Stimulated activated CD8-positive, alpha-beta memory T cell treated with anti-CD3 and anti-CD28 coated beads, Interleukin-2, amount 100 ng/mL, for 48 hours (primary cell): ENCODE measurements around the gene CFAP69.
"Not testable (repeated sequence)": the region's sequence is repeated elsewhere in the genome, so short reads cannot be mapped to it uniquely, and the experiment has no call there.

Source experiments
- DNase-seq, 2 donors: peaks; one replicate each; pipeline ENCODE4 v3.0.0-alpha.2; 2020; ENCODE audit warnings: low read depth in 2 of 2

The CFAP69 gene

DNA sequence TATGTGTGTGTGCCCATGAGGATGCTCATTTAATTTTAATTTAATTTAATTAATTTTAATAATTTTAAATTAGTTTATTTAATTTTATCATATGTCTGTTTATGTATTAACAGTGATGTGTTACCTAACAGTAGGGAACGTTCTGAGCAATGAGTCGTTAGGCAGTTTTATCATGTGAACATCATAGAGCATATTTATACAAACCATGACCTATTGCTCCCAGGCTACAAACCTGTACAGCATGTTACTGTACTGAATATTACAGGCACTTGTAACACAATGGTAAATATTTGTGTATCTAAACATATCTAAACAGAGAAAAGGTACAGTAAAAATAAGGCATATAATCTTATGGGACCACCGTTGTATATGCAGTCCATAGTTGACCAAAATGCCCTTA lies 13.7 kb upstream of the CFAP69 start:
- no peak for DNase-seq

DNA sequence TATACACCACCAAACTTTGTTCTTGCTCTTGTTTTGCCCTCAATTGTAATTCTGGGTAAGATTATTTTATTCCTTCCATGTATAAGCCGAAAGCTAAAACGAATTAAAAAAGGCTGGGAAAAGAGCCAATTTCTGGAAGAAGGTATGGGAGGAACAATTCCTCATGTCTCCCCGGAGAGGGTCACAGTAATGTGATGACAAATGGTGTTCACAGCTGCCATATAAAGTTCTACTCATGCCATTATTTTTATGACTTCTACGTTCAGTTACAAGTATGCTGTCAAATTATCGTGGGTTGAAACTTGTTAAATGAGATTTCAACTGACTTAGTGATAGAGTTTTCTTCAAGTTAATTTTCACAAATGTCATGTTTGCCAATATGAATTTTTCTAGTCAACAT lies 12.5 kb upstream of the CFAP69 start:
- DNase-seq = no peak

DNA sequence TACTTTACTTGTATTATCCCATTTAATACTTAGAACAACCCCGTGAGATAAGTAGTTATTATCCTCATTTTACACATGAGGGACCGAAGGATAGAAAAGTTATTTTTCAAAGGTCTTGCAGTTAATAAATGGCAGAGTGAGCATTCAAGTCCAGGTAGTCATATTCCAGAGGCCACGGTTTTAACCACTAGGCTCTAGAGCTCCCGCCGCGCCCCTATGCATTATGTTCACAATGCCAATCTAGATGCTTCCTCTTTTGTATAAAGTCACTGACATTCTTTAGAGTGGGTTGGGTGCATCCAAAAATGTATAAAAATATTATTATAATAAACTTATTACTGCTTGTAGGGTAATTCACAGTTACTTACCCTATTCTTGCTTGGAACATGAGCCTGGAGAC lies 11.4 kb upstream of the CFAP69 start:
- no peak for DNase-seq

DNA sequence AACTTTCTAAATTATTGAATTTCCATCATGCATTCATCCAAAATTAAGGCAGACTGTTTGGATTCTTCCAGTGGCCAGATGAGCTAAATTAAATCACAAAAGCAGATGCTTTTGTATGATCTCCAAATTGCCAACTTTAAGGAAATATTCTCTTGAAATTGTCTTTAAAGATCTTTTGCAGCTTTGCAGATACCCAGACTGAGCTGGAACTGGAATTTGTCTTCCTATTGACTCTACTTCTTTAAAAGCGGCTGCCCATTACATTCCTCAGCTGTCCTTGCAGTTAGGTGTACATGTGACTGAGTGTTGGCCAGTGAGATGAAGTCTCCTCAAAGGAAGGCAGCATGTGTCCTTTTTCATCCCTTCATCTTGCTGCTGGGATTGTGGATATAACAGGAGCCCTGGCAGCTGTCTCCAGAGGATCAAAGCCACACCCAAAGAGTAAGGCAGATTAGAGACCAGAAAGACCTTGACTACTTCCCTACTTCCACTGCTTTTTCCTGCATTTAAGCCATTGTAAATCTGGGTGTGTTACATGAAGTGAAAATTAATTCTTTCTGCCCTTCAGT lies 8.2 kb upstream of the CFAP69 start:
- no peak for DNase-seq

DNA sequence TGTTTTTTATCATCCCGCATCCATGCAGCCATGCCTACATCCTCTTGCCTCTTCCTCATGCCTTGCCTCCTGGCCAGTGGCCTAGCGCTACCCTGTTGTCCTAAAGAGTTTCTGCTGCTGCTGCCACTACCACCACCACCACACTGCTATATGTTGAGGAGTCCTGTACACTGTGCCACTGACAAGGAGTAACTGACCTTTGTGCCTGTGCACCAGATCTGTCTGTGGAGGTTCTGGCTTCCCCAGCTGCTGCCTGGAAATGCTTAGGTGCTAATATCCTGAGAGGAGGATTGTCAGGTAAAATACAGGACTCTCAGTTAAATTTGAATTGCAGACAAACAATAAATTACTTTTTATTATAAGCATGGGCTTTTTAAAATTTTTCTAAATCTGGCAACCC lies 7.0 kb upstream of the CFAP69 start:
- DNase-seq = no peak

DNA sequence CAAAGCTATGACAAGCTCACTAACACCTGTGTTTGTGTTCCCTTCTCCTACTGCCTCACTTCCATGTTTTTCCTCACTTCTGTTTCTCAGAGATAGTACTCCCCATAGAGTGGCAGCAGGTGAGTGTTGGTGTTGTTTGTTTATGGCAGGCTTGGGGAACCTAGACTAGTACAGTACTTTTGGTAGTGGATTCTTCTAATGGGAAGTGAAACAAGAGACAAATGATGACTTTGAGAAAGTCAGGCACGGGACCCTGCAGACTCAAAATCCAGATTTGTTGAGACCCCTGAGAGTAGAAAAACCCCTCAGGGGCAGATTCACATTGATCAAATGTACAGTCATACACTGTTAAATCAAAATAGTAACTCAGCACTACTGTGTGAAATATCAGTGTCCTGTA lies 6.4 kb upstream of the CFAP69 start:
- DNase-seq = no peak

DNA sequence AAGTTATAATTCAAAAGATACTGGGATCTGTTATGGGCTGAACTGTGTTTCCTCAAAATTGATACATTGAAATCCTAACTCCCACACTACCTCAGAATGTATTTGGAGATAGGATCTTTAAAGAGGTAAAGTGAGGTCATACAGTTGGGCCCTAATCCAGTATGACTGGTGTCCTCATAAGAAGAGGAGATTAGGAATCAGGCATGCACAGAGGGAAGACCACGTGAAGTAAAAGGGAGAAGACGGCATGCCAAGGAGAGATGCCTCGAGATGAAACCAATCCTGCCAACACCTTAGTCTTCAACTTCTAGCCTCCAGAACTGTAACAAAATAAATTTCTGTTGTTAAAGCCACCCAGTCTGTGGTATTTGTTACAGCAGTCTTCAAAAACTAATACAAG lies 5.9 kb upstream of the CFAP69 start:
- no peak for DNase-seq

DNA sequence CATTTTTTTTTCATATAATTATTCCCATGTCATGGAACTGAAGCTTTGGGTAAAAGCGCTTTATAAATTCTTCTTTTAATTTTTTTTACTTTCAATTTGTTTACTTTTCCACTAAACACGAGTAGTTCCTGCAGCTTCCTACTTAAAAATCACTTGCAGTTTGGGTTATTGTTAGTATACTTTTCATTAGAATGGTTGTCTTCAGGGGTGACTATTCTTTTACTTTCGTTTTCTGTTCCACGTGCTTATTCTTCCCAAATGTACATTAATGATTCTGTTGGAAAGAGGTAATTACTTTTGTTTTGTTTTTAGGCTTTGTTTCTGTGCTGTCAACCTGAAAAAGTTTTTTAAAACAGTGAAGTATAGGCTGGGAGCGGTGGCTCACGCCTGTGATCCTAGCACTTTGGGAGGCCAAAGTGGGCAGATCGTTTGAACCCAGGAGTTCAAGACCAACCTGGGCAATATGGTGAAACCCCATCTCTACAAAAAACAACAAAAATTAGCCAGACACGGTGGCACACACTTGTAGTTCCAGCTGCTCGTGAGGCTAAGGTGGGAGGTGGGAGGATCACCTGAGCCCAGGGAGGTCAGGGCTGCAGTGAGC lies 5.2 kb upstream of the CFAP69 start:
- no peak for DNase-seq

DNA sequence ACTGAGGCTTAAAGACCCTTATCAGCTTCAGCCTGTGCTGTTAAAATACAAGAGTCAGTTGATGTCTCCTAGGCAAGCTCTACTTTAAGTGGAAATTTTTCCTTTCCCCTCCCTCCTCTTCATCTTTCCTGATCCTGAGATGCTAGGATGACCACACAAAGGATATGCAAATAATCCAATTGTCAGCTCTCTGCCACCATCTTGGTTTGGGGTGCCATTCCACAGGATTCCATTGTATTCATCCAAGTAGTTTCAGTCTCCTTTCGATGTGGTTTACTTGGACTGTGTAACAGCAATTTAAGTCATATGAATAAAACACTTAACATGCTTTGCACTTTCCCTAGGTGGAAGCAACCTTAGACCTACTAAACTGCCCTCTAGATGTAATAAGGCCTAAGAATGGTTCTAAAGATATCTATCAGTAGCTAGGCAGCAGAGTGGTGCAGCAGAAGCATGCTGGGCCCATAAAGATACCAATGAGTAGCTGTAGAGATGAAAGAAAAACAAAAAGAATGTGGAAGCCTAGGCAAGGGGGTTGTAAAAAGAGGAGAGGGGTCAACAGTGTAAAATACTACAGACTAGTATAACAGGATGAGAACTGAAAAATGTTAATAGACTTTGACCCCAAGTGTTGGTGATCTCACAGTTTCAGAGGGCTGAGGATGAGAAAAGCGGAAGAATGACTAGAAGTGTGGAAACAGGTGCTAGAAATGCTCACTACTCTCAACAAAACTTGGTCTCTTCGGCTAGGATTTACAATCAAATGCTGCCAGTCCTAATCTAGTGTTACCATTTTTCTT lies 2.4 kb upstream of the CFAP69 start:
- no peak for DNase-seq

DNA sequence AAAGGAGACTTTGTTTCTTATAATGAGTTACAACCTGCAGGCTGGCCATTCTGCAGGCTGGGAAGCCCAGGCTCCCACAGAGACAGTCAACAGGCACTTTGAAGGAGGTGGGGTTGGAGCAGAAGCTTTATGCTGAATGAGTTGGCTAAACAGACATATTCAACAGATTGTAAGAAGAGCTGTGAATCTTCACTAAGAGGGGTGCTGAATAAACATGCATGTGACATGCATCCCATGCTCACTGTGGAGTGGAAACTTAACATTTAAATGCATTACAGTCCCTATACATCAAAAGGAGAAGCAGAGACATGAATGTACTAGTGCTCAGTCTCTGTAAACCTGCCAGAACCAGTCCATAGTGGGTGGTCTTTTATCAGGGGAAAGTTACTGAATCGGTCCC lies 1.4 kb upstream of the CFAP69 start:
- DNase-seq = no peak

DNA sequence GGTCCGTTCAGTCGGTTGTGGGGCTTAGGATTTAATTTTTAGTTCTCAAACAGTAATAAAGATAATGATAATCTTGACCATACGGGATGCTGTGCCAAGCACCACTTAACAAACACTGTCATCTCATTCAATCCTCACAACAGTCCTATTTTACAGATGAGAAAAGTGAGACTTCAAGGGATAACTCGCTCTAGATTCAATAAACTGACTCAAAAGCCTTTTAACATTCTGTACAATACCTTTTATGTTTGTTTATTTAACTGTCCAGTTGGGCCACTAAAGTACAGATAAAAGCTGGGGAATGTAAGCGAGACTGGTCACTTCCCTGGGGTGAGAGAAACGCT lies 437 bp upstream of the CFAP69 start:
- DNase-seq = no peak

DNA sequence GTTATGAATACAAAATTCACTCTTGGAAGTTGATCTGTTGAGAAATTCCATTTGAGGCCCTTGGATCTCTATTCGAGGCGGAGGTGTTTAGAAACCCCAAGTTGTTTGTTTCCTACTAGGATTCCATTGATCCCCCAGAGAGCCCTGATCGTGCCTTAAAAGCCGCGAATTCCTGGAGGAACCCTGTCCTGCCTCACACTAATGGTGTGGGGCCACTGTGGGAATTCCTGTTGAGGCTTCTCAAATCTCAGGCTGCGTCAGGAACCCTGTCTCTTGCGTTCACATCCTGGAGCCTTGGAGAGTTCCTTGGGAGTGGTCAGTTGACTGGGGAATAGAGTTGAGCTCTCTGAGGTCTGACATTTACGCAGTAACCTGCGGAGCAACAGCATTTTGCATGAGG lies 1.2 kb downstream of the CFAP69 start:
- DNase-seq = no peak

DNA sequence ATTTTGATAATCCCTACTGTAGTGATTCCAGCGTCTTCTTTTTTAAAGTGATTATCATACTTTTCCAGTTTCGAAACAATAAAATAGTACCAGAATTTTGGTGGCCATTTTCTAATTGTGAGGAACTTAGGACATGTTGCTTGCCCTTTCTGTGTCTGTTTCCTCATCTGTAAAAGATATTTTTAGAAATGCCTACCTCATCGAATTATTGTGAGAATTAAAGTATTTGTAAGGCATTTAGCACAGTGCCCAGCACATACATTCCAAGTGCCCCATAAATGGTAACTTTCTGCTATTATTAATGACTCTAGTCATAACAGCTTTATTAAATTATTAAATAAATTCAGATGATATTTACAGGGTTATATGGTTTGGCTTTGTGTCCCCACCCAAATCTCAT lies 3.7 kb downstream of the CFAP69 start:
- DNase-seq = no peak

DNA sequence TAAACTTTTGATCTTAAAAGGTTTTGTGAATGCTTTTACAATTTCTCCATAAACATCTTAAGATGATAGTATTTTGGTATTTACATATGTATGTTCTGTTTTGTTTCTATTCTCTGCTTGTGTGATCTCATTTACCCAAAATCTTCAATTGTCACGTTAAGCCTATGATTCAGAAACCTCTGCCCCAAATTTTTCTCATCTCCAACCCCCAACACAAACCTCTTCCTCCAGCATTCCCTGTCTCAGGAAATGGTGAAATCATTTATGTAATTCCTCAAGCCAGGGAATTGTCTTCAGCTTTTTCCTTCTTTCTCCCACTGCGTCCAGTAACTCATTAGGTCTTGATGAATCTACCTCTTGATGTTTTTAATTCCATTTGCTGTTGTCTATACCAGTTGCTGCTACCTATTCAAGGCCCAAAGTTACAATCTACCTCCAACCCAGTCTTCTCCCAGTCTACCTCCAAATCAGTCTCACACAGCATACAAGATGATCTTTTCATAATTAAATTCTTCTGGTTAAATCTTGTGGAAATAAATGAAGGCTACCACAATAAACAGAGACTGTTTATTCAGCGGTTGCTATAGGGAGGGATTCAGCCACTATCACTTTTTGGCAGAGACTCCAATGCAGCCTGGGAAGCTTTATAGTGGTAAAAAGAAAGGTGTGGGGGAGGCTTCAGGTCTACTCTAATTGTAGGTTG lies 5.8 kb downstream of the CFAP69 start:
- DNase-seq = no peak

DNA sequence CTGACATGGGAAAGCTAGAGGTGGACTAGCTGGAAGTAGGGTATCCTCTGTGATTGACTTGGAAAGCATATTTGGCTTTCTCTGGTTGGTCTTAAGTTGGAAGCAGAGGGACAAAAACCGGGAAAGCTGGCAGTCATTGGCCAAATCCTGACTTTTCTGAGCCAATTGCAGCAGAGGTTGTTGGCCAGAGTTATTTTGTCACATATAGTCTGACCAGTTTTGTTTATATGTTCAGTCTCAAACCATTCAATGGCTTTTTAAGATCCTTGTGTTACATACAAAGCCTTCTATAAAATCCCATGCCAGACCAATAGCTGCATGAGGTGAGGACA lies 6.3 kb downstream of the CFAP69 start:
- DNase-seq = no peak

DNA sequence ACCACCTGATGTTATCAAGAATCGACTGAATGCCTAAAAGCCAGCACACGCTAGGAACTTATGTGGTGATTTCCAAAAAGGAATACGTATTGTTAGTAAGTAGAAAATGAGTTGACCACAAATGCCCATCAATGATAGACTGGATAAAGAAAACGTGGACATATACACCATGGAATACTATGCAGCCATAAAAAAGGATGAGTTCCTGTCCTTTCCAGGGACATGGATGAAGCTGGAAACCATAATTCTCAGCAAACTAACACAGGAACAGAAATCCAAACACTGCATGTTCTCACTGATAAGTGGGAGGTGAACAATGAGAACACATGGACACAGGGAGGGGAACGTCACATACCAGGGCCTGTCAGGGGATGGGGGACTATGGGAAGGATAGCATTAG lies 11.0 kb downstream of the CFAP69 start:
- not testable (repeated sequence) for DNase-seq

DNA sequence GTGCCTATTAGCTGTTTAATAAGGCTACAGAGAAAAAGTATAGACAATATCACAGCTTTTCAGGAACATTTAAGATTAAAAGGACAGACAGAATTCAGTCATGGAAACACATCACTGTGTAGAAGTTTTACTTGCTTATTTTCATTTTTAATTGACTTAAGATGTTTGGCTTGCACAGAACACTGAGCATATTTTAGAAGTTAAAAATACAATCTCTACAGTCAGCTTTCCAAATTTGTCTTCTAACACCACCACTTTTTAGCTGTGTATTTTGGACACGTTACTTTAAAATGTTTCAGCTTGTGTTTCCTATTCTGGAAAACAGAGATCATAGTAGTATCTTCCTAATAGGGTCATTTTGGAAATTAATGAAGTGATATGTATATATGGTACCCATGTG lies 11.8 kb downstream of the CFAP69 start:
- no peak for DNase-seq

DNA sequence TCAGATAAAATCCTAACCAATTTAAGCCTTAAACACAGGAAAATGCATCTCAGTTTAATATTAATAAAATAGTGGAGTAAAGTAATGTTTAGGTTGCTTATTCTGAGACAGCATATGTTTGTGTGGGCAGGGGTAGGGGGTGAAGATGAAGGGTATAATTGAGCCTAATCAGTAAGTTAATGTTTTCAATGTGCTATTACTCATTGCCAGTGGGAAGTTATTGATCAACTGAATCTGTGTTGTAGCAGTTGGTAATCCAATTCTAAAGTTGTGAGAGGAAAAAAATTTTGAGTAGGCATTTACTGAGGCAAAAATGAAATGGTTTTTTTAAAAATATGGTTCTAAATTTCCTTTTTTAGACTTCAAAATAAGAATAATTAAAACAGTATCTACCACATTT lies 16.5 kb downstream of the CFAP69 start:
- DNase-seq = no peak

DNA sequence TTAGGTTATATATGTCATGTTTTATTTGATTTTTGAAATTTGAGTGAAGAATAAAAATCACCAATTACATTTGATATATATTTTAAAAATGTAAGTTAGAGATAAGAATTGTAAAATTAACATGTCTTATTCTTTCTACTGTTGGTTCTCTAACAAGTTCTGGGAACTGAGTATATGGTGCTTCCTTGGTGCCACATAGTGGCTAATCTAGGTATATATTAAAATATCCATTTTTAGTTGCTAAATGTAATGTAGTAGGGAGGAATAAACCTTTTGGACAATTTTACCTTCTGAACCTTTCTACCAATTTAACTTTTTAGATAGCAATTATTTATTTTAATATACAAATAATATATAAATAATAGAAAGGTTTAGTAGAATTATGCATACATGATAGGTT lies 17.5 kb downstream of the CFAP69 start:
- no peak for DNase-seq

DNA sequence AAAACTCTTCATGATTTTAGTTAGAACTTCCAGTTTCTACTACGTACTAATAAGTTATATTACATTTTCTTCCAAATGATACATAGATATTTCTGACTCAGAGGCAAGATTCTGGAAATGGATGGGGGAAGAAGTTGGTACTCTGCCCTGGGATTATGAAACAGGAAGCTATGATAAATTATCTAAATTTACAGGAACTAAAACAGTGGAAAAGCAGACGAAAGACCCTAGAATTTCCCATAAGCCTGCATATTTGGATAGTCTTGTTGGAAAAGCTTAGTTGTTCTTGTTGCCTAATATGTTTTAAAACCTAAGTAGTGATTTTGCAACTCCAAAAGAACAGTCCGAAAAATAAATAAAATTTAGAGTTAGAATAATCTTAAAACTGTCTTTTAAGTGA lies 21.8 kb downstream of the CFAP69 start:
- no peak for DNase-seq

DNA sequence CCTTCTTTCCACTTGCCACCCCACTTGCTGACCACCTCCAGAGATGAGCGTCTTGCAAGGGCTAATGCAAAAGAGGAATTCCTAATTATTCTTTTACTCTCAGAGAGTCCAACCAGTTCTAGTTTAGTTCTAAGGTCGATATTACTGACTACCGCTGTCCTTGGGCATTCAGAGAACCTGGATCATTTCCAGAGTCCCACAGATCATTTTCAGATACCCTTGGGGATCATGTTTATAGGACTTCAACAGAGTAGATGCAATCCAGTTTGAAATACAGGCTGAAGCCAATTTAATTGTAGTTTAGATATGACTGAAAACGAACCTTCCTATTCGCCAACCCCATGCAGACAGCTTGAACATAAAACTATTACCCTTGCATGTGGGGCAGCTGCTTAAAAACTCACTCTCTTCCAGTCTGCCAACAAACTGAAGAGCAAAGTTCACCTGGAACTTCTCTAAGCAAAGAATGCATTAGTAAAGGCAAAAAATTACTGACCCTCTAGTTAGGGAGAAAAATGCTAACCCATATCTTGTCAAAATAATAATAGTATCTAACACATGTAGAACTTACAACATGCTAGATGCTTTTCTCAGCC lies 22.4 kb downstream of the CFAP69 start:
- no peak for DNase-seq

DNA sequence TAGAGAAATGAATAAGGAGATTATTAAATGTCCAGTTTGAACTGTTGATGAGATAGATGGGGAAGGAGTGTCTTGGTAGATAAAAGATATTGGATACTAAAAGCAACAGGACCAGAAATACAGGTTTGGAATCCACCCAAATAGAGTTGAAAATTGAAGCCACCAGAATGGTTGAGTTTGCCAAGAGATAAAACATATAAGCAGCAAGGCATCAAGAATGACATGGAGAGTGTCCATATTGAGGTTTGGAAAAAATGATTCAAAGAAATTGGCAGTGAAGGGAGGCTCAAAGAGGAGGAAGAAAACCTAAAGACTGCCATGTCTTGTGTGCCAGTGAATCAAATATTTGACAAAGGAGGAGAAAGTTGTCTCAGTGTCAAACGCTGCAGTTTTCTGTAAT lies 24.2 kb downstream of the CFAP69 start:
- DNase-seq = no peak
